AG09309 (cell line): Measurements from ENCODE around the gene TXNDC17.

Source experiments
- DNase-seq: peaks from one replicate; pipeline ENCODE4 v3.0.0-alpha.2; 2010; ENCODE audit warnings: low read depth
- H3K4me3 ChIP-seq: 2 replicates; pipeline ENCODE4 v1.5.1; 2011; ENCODE audit warnings: mild to moderate bottlenecking, low read depth, low read length, moderate library complexity; ENCODE audit not compliant: control insufficient read depth
- CTCF ChIP-seq: IDR thresholded peaks from 2 replicates; pipeline ENCODE4 v1.5.1; 2011; ENCODE audit warnings: mild to moderate bottlenecking, low read depth, low read length, inconsistent platforms; ENCODE audit not compliant: insufficient read depth, control insufficient read depth; ENCODE audit errors: missing control alignments

The TXNDC17 gene

GRCh38 chr17:6675201-6675825 is 34.5 kb downstream of the TXNDC17 start:
- no peak for TF ChIP-seq CTCF
- H3K4me3 ChIP-seq: no peak overlapping the region
- DNase-seq: no peak

- no peak overlapping the region for H3K4me3 ChIP-seq
- DNase-seq: no peak
- no peak for TF ChIP-seq CTCF
Measured at GRCh38 chr17:6676802-6677157, 35.9 kb downstream of the TXNDC17 start.

- DNase-seq: peak; percentile 23
- no peak overlapping the region for H3K4me3 ChIP-seq
- TF ChIP-seq CTCF: no peak
Measured at GRCh38 chr17:6677158-6677831, 36.4 kb downstream of the TXNDC17 start.

- no peak for DNase-seq
- TF ChIP-seq CTCF: no peak
- no peak overlapping the region for H3K4me3 ChIP-seq
Measured at GRCh38 chr17:6677946-6678345, 37.1 kb downstream of the TXNDC17 start.

- no peak for TF ChIP-seq CTCF
- no peak overlapping the region for H3K4me3 ChIP-seq
- no peak for DNase-seq
Measured at GRCh38 chr17:6679241-6679640, 38.4 kb downstream of the TXNDC17 start.

- no peak for DNase-seq
- H3K4me3 ChIP-seq: no peak overlapping the region
- TF ChIP-seq CTCF: no peak
Measured at GRCh38 chr17:6681176-6681575, 40.3 kb downstream of the TXNDC17 start.
